ENCODE measurements around the gene PRKG1. TPM values are rescaled to one million over a fixed set of nuclear protein-coding genes. Genes with fewer than 3 reads are reported as not detected.

Gene PRKG1
- total and polyA plus RNA-seq, 2 donors (not counting 1 experiment from before 2014, with no cell fraction given): not detected

- DNase-seq (no peak), ATAC-seq (ENCODE audit: low read depth) (no peak)
- H3K4me3 ChIP-seq (ENCODE audit: control extremely low read depth in 1 of 5, extremely low read depth in 1 of 5, insufficient read depth in 1 of 5, low read depth in 2 of 5, low read length in 4 of 5): no peak overlapping the region
- CTCF ChIA-PET: no interaction called here
- no peak overlapping the region for H3K4me2 ChIP-seq (replicated peaks; ENCODE audit: low read depth, low read length, poor library complexity, severe bottlenecking)
- H2AFZ ChIP-seq (ENCODE audit: insufficient read depth, low read depth, low read length, poor library complexity, severe bottlenecking): no peak overlapping the region
- no peaks in the 10 kb centered on the region for H3K27me3 ChIP-seq (replicated peaks in 1 of 4; ENCODE audit: control extremely low read depth in 1 of 4, control insufficient read depth in 3 of 4, insufficient read depth in 4 of 4, low read length in 3 of 4)
- POLR2A ChIA-PET: no interaction called here
- H3K9ac ChIP-seq (ENCODE audit: low read length): no peak overlapping the region
- WGBS (ENCODE audit: insufficient coverage): 100% methylated on average over 2 of the region's 4 CpGs
- no peaks in the 10 kb centered on the region for H3K4me1 ChIP-seq (ENCODE audit: control insufficient read depth in 2 of 2, insufficient read depth in 2 of 2, low read length in 2 of 2)
- H3K27ac ChIP-seq (ENCODE audit: low read length in 2 of 2): no peak overlapping the region
- no peak overlapping the region for H3K4me3 Mint-ChIP-seq
- intact Hi-C loops (cut with micrococcal nuclease): no loop called here
- no peak for TF ChIP-seq EZH2 (IDR thresholded peaks at IDR 0.05; ENCODE audit: borderline replicate concordance, insufficient read depth, low read depth, low read length, poor library complexity, severe bottlenecking)
- TF ChIP-seq, protein P1, sequence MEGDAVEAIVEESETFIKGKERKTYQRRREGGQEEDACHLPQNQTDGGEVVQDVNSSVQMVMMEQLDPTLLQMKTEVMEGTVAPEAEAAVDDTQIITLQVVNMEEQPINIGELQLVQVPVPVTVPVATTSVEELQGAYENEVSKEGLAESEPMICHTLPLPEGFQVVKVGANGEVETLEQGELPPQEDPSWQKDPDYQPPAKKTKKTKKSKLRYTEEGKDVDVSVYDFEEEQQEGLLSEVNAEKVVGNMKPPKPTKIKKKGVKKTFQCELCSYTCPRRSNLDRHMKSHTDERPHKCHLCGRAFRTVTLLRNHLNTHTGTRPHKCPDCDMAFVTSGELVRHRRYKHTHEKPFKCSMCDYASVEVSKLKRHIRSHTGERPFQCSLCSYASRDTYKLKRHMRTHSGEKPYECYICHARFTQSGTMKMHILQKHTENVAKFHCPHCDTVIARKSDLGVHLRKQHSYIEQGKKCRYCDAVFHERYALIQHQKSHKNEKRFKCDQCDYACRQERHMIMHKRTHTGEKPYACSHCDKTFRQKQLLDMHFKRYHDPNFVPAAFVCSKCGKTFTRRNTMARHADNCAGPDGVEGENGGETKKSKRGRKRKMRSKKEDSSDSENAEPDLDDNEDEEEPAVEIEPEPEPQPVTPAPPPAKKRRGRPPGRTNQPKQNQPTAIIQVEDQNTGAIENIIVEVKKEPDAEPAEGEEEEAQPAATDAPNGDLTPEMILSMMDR (IDR thresholded peaks at IDR 0.05): no peak
- no peaks in the 10 kb centered on the region for H4K20me1 ChIP-seq (ENCODE audit: control insufficient read depth, insufficient read depth, low read length, poor library complexity, severe bottlenecking)
- H3K4me1 Mint-ChIP-seq: no peaks in the 10 kb centered on the region
- no peaks in the 10 kb centered on the region for H3K27me3 Mint-ChIP-seq
- no peaks in the 10 kb centered on the region for H3K9me3 ChIP-seq (ENCODE audit: control extremely low read depth in 1 of 3, control insufficient read depth in 2 of 3, insufficient read depth in 1 of 3, low read length in 2 of 3)
- H3K79me2 ChIP-seq (ENCODE audit: control insufficient read depth, insufficient read depth, low read length): no peaks in the 10 kb centered on the region
- H3K27ac Mint-ChIP-seq: no peak overlapping the region
- H3K36me3 ChIP-seq (replicated peaks in 1 of 2; ENCODE audit: control extremely low read depth in 1 of 2, control insufficient read depth in 1 of 2, extremely low read depth in 1 of 2, insufficient read depth in 2 of 2, low read length in 1 of 2): no peaks in the 10 kb centered on the region
- H3K9me3 Mint-ChIP-seq (ENCODE audit: insufficient read depth): no peaks in the 10 kb centered on the region
Observed at GRCh38 chr10:51363415-51363814, 289.1 kb downstream of the PRKG1 start.

DNA sequence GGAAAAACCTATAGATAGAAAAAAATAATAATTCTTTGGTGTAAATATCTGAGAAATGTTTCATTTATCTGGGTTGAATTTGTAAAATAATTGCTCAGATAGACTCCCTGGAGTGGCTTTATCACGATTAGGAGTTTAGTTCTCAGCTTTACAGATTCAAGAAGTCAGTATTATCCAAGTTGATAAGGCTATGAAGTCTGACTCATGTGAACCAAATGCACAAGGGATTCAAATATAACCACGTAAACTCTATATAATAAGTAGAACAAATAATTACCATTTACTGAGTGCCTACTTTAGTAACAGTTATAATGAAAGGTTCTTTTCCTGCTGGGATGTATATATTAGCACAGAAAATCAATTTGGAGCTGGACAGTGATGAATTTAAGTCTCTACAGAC, 290.4 kb downstream of the PRKG1 start:
- intact Hi-C loops (cut with micrococcal nuclease): no loop called here
- Histone ChIP-seq H3K4me1 (ENCODE audit: control insufficient read depth in 2 of 2, insufficient read depth in 2 of 2, low read length in 2 of 2) (no peaks in the 10 kb centered on the region), H4K20me1 (ENCODE audit: control insufficient read depth, insufficient read depth, low read length, poor library complexity, severe bottlenecking) (no peaks in the 10 kb centered on the region), H3K9me3 (ENCODE audit: control extremely low read depth in 1 of 3, control insufficient read depth in 2 of 3, insufficient read depth in 1 of 3, low read length in 2 of 3) (no peaks in the 10 kb centered on the region), H3K79me2 (ENCODE audit: control insufficient read depth, insufficient read depth, low read length) (no peaks in the 10 kb centered on the region), H2AFZ (ENCODE audit: insufficient read depth, low read depth, low read length, poor library complexity, severe bottlenecking) (no peak overlapping the region), H3K36me3 (replicated peaks in 1 of 2; ENCODE audit: control extremely low read depth in 1 of 2, control insufficient read depth in 1 of 2, extremely low read depth in 1 of 2, insufficient read depth in 2 of 2, low read length in 1 of 2) (no peaks in the 10 kb centered on the region), H3K4me2 (replicated peaks; ENCODE audit: low read depth, low read length, poor library complexity, severe bottlenecking) (no peak overlapping the region), H3K27me3 (replicated peaks in 1 of 4; ENCODE audit: control extremely low read depth in 1 of 4, control insufficient read depth in 3 of 4, insufficient read depth in 4 of 4, low read length in 3 of 4) (no peaks in the 10 kb centered on the region), H3K27ac (ENCODE audit: low read length in 2 of 2) (no peak overlapping the region), H3K9ac (ENCODE audit: low read length) (no peak overlapping the region), H3K4me3 (ENCODE audit: control extremely low read depth in 1 of 5, extremely low read depth in 1 of 5, insufficient read depth in 1 of 5, low read depth in 2 of 5, low read length in 4 of 5) (no peak overlapping the region)
- no peaks in the 10 kb centered on the region for H3K9me3 Mint-ChIP-seq (ENCODE audit: insufficient read depth)
- ChIA-PET CTCF (interaction anchor here (1.1 kb wide), 1 partner anchor 10 kb away, joined by 3 read pairs; no protein-coding TSS in a partner anchor), POLR2A (no interaction called here)
- H3K4me1 Mint-ChIP-seq: no peaks in the 10 kb centered on the region
- WGBS (ENCODE audit: insufficient coverage): no CpG with 5 or more reads among the region's 2 CpGs
- ATAC-seq (ENCODE audit: low read depth): no peak
- no peak overlapping the region for H3K27ac Mint-ChIP-seq
- H3K4me3 Mint-ChIP-seq: no peak overlapping the region
- TF ChIP-seq, protein P1 (IDR thresholded peaks at IDR 0.05): no peak
- no peak for TF ChIP-seq EZH2 (IDR thresholded peaks at IDR 0.05; ENCODE audit: borderline replicate concordance, insufficient read depth, low read depth, low read length, poor library complexity, severe bottlenecking)
- H3K27me3 Mint-ChIP-seq: no peaks in the 10 kb centered on the region
- no peak for DNase-seq

Data from B cell (primary cell).